A673 (cell line): ENCODE data around the gene NCCRP1.

Experiments used
- CTCF ChIP-seq: fragments of 300-800, 200-600 bp; sonication (generic); conservative IDR thresholded peaks from 2 replicates; pipeline ENCODE4 v1.5.1; 2017; ENCODE audit warnings: low read depth, mild to moderate bottlenecking, antibody characterized with exemption, low read length, moderate library complexity, mixed read lengths
- EZH2 ChIP-seq: fragments of 200-600 bp; sonication (generic); IDR thresholded peaks from 2 replicates; pipeline ENCODE4 v1.6.1; 2017; ENCODE audit warnings: borderline replicate concordance, low read depth, mild to moderate bottlenecking, mixed read lengths, antibody characterized with exemption, low read length; ENCODE audit not compliant: poor library complexity, severe bottlenecking

- TF ChIP-seq CTCF (no peak), EZH2 (no peak)
Observed at GRCh38 chr19:39224910-39225309, 28.1 kb downstream of the NCCRP1 start.
